ENCODE results near the gene OR5L2. TPM values are rescaled to one million over a fixed set of nuclear protein-coding genes. Genes with fewer than 3 reads are reported as not detected.

The OR5L2 gene
- total and polyA plus RNA-seq, 2 of the 8 experiments (the other 6 are each of a cell fraction or from before 2014, with no cell fraction given), result not detected

DNA sequence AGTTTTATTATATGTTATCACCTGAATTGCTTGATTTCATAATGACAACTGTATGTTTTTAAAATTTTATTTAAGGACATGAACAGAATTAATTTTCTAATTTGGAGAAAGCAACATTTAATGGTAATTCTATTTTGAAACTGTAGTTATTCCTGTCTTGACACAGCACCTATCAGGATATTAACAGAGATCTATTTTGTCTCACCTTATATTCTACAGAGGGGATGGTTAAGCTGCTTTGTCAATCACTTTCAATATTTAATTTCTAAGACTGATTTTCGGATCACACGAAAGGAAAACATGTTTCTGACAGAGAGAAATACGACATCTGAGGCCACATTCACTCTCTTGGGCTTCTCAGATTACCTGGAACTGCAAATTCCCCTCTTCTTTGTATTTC lies 11.4 kb downstream of the OR5L2 start, which contains the start of gene OR5D16:
Gene OR5D16, plus strand, starts transcription at position 301 of the 400 bp plus-strand sequence. Its CDS starts 0 bp downstream, at position 301.
- Histone ChIP-seq H3K4me2 (ENCODE audit: insufficient read depth in 1 of 2, low read depth in 2 of 2, low read length in 2 of 2) (no peak within 1 kb of the TSS), H4K91ac (replicated peaks; ENCODE audit: insufficient read length, low read length) (no peak within 1 kb of the TSS), H2BK120ac (replicated peaks; ENCODE audit: low read depth, low read length) (no peak within 1 kb of the TSS), H2BK5ac (ENCODE audit: low read depth, low read length) (no peak within 1 kb of the TSS), H3K9ac (replicated peaks in 1 of 4; ENCODE audit: extremely low read depth in 1 of 4, low read depth in 3 of 4, low read length in 3 of 4) (no peak within 1 kb of the TSS), H3K27me3 (replicated peaks in 1 of 4; ENCODE audit: control insufficient read depth in 3 of 4, extremely low read depth in 1 of 4, insufficient read depth in 3 of 4, low read length in 3 of 4) (no peaks in the 10 kb centered on the region), H2AK5ac (ENCODE audit: low read depth, low read length) (no peak within 1 kb of the TSS), H2BK20ac (ENCODE audit: low read length) (no peak within 1 kb of the TSS), H2BK15ac (ENCODE audit: low read length) (no peak within 1 kb of the TSS), H3K14ac (ENCODE audit: insufficient read length) (no peak within 1 kb of the TSS), H2AFZ (ENCODE audit: low read length) (no peak within 1 kb of the TSS), H3K36me3 (ENCODE audit: control insufficient read depth in 2 of 4, insufficient read depth in 4 of 4, low read length in 3 of 4) (no peaks in the 10 kb centered on the region), H3K27ac (ENCODE audit: low read depth, low read length) (no peak within 1 kb of the TSS), H2BK12ac (ENCODE audit: low read depth, low read length) (no peak within 1 kb of the TSS), H3K9me3 (ENCODE audit: insufficient read depth in 2 of 2, low read depth in 1 of 2, low read length in 1 of 2) (peaks cover 47 to 52% of the 10 kb centered on the region in 2 experiments), H3K18ac (ENCODE audit: extremely low read depth, low read length) (no peak within 1 kb of the TSS), H3K56ac (replicated peaks; ENCODE audit: insufficient read length, low read depth, low read length) (no peak within 1 kb of the TSS), H3K79me1 (ENCODE audit: low read depth, low read length) (no peaks in the 10 kb centered on the region), H4K5ac (ENCODE audit: insufficient read length, low read depth, low read length) (no peak within 1 kb of the TSS), H3K4me1 (replicated peaks in 1 of 4; ENCODE audit: control insufficient read depth in 3 of 4, insufficient read depth in 4 of 4, low read length in 3 of 4) (no peaks in the 10 kb centered on the region), H4K8ac (ENCODE audit: extremely low read depth, insufficient read depth, low read length) (no peak within 1 kb of the TSS), H4K20me1 (replicated peaks in 1 of 2; ENCODE audit: control insufficient read depth in 1 of 2, insufficient read depth in 2 of 2, low read length in 2 of 2) (no peaks in the 10 kb centered on the region), H3K23me2 (ENCODE audit: low read depth, low read length) (no peaks in the 10 kb centered on the region), H3K4me3 (ENCODE audit: extremely low read depth in 1 of 4, insufficient read depth in 2 of 4, low read depth in 3 of 4, low read length in 4 of 4) (no peak within 1 kb of the TSS), H3K4ac (replicated peaks; ENCODE audit: insufficient read length, low read depth, low read length) (no peak within 1 kb of the TSS), H3K23ac (ENCODE audit: insufficient read length) (no peak within 1 kb of the TSS), H3K79me2 (ENCODE audit: control insufficient read depth in 1 of 2, insufficient read depth in 2 of 2, low read length in 2 of 2) (no peaks in the 10 kb centered on the region)
- CTCF ChIA-PET (ENCODE audit: partially characterized antibody), result no interaction called here
- no peak for FAIRE-seq
- WGBS, 2 experiments (ENCODE audit: extremely low coverage in 1 of 2, insufficient coverage in 1 of 2, insufficient read length in 1 of 2, insufficient replicate concordance in 2 of 2, low coverage in 1 of 2, low lambda C conversion rate in 2 of 2, missing lambda C conversion rate in 1 of 2), result 66% methylated on average over 3 of the region's 3 CpGs; no CpG with 5 or more reads in 1 of the 2 experiments
- no peak for DNase-seq (ENCODE audit: low read depth in 1 of 2, low spot score in 2 of 2)
- POLR2A ChIA-PET (ENCODE audit: partially characterized antibody), result no interaction called here
- TF ChIP-seq RFX5 (IDR thresholded peaks at IDR 0.05; ENCODE audit: borderline replicate concordance, low read depth, low read length) (no peak), CBX8 (IDR thresholded peaks at IDR 0.05; ENCODE audit: borderline replicate concordance, low read depth, low read length) (no peak), MAFK (IDR thresholded peaks at IDR 0.05; ENCODE audit: low read depth, low read length) (no peak), HDAC2 (IDR thresholded peaks at IDR 0.05; ENCODE audit: borderline replicate concordance in 1 of 2, low read depth in 2 of 2, low read length in 2 of 2) (no peak), NANOG (IDR thresholded peaks at IDR 0.05; ENCODE audit: insufficient read depth, low read depth, low read length, poor library complexity, severe bottlenecking) (no peak), RNF2 (IDR thresholded peaks at IDR 0.05; ENCODE audit: borderline replicate concordance, low read depth, low read length, missing control alignments, poor library complexity, severe bottlenecking) (no peak), ATF3 (IDR thresholded peaks at IDR 0.05; ENCODE audit: insufficient read depth, low read depth, low read length) (no peak), SIX5 (IDR thresholded peaks at IDR 0.05; ENCODE audit: low read depth, low read length) (no peak), RBBP5 (IDR thresholded peaks at IDR 0.05; ENCODE audit: borderline replicate concordance, low read depth, low read length) (no peak), ATF2 (IDR thresholded peaks at IDR 0.05; ENCODE audit: low read length) (no peak), MAX (IDR thresholded peaks at IDR 0.05) (no peak)

All from H1 (cell line).